Neural progenitor cell (in vitro differentiated cells): ENCODE results near the gene LILRA1. TPM values are rescaled to one million over a fixed set of nuclear protein-coding genes. Genes with fewer than 3 reads are reported as not detected.
"Not testable (repeated sequence)": the region's sequence is repeated elsewhere in the genome, so short reads cannot be mapped to it uniquely, and the experiment has no call there.

Source experiments
- DNase-seq: peaks from one replicate; pipeline ENCODE4 v3.0.0-alpha.2; 2016; ENCODE audit warnings: low spot score
- H2AFZ ChIP-seq: fragments of 200-600 bp; sonication (generic); replicated peaks from 2 replicates; pipeline ENCODE4 v1.6.1; 2016; ENCODE audit warnings: antibody characterized with exemption
- H3F3A ChIP-seq: fragments of 200-600 bp; sonication (generic); 2 replicates; pipeline ENCODE4 v1.6.1; 2016; ENCODE audit warnings: antibody characterized with exemption, low read depth
- H3K27ac ChIP-seq: fragments of 200-600 bp; sonication (generic); 2 replicates; pipeline ENCODE4 v1.5.1; 2016; ENCODE audit warnings: mild to moderate bottlenecking
- H3K27me3 ChIP-seq: fragments of 200-600 bp; sonication (generic); 2 replicates; pipeline ENCODE4 v1.6.1; 2016; ENCODE audit warnings: mild to moderate bottlenecking, moderate library complexity
- H3K36me3 ChIP-seq: fragments of 200-600 bp; sonication (generic); 2 replicates; pipeline ENCODE4 v1.5.1; 2016
- H3K4me1 ChIP-seq: fragments of 200-600 bp; sonication (generic); 2 replicates; pipeline ENCODE4 v1.6.1; 2016; ENCODE audit warnings: mixed run types
- H3K4me2 ChIP-seq: fragments of 200-600 bp; sonication (generic); 2 replicates; pipeline ENCODE4 v1.6.1; 2016
- H3K4me3 ChIP-seq: fragments of 200-600 bp; sonication (generic); 2 replicates; pipeline ENCODE4 v1.5.1; 2016
- H3K79me2 ChIP-seq: fragments of 200-600 bp; sonication (generic); 2 replicates; pipeline ENCODE4 v1.6.1; 2016; ENCODE audit warnings: low read depth
- H3K9ac ChIP-seq: fragments of 200-600 bp; sonication (generic); 2 replicates; pipeline ENCODE4 v1.6.1; 2016
- H3K9me3 ChIP-seq: fragments of 200-600 bp; sonication (generic); 2 replicates; pipeline ENCODE4 v1.5.1; 2016; ENCODE audit warnings: low read depth
- H4K20me1 ChIP-seq: fragments of 200-600 bp; sonication (generic); 2 replicates; pipeline ENCODE4 v1.6.1; 2016; ENCODE audit warnings: low read depth
- H3K27ac Mint-ChIP-seq: 3 replicates; pipeline ENCODE4 v1.8.0; 2021; ENCODE audit warnings: mixed read lengths
- H3K27me3 Mint-ChIP-seq: 2 replicates; pipeline ENCODE4 v1.8.0; 2022; ENCODE audit warnings: low read depth, mild to moderate bottlenecking, inconsistent platforms, moderate library complexity, mixed read lengths; ENCODE audit not compliant: insufficient read depth
- H3K36me3 Mint-ChIP-seq: 3 replicates; pipeline ENCODE4 v1.8.0; 2021; ENCODE audit warnings: mixed read lengths
- H3K4me1 Mint-ChIP-seq: 3 replicates; pipeline ENCODE4 v1.8.0; 2021; ENCODE audit warnings: mixed read lengths
- H3K4me3 Mint-ChIP-seq: 3 replicates; pipeline ENCODE4 v1.8.0; 2021; ENCODE audit warnings: mild to moderate bottlenecking, moderate library complexity, mixed read lengths
- H3K9me3 Mint-ChIP-seq: 3 replicates; pipeline ENCODE4 v1.8.0; 2020; ENCODE audit warnings: mixed read lengths
- CTCF ChIP-seq: fragments of 200-600 bp; sonication (generic); IDR thresholded peaks from 2 replicates; pipeline ENCODE4 v1.5.1; 2017; ENCODE audit warnings: antibody characterized with exemption, mild to moderate bottlenecking
- EZH2 ChIP-seq: fragments of 200-600 bp; sonication (generic); IDR thresholded peaks from 2 replicates; pipeline ENCODE4 v1.6.1; 2017; ENCODE audit warnings: antibody characterized with exemption, mild to moderate bottlenecking, moderate library complexity
- EZH2phosphoT487 ChIP-seq: fragments of 200-600 bp; sonication (generic); IDR thresholded peaks from 2 replicates; pipeline ENCODE4 v1.6.1; 2017; ENCODE audit warnings: antibody characterized with exemption
- total RNA-seq: library from RNA; depleted of rRNA; stranded (reverse); fragments of >200 nt; gene quantifications from 2 replicates; pipeline ENCODE4 v1.2.3, GENCODE V29; 2015; ENCODE audit warnings: low replicate concordance

LILRA1 gene
- total RNA-seq, 1 donor from 2014 or later = not detected

DNA sequence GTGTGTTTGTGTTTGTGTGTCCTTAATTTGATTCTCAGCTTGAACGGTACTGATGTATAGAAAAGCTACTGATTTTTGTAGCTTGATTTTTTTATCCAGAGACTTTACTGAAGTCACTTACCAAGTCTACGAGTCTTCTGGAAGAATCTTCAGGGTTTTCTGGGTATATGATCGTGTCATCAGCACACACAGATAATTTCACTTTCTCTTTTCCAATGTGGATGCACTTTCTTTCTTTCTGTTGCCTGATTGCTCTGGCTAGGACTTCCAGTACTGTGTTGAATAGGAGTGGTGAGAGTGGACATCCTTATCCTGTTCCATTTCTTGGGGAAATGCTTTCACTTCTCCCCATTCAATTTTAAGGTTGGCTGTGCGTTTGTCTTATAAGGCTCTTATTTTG, 29.0 kb downstream of the LILRA1 start:
- Mint-ChIP-seq H3K27ac (no peak overlapping the region), H3K4me3 (no peak overlapping the region), H3K4me1 (no peaks in the 10 kb centered on the region), H3K27me3 (no peaks in the 10 kb centered on the region), H3K36me3 (peaks cover 2% of the 10 kb centered on the region), H3K9me3 (peaks cover 19% of the 10 kb centered on the region)
- Histone ChIP-seq H3K27ac (no peak overlapping the region), H3K4me2 (no peak overlapping the region), H2AFZ (no peak overlapping the region), H3K4me1 (no peaks in the 10 kb centered on the region), H3K27me3 (no peaks in the 10 kb centered on the region), H3F3A (no peaks in the 10 kb centered on the region), H3K79me2 (no peaks in the 10 kb centered on the region), H3K36me3 (peaks cover 5% of the 10 kb centered on the region), H3K4me3 (no peak overlapping the region), H3K9me3 (peaks cover 24% of the 10 kb centered on the region), H4K20me1 (no peaks in the 10 kb centered on the region), H3K9ac (no peak overlapping the region)
- no peak for DNase-seq
- TF ChIP-seq EZH2phosphoT487 = no peak
- TF ChIP-seq EZH2 = no peak
- TF ChIP-seq CTCF = no peak

DNA sequence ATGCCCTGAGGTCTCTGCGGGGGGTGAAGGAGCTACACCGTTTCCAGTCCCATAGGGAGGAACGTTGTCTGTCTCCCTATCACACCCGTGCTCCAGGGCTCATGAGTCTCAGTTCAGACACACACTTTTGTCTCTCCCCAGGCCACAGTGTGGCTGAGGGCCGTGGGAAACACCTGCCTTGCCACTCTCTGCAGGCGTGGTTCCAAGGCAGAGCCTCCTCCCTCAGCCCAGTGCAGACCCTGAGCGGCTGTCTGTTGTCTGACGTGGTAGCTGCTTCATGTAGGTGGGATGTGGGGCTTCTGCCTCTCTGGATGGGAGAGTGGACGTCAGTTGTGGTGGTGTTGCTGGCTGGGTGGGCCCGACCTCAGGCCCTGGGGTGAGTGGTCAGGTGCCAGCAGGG, 30.8 kb downstream of the LILRA1 start:
- H3K9me3 Mint-ChIP-seq = peaks cover 28% of the 10 kb centered on the region
- H3K4me3 ChIP-seq, H3K9ac ChIP-seq, H3K36me3 ChIP-seq, H2AFZ ChIP-seq, DNase-seq, H4K20me1 ChIP-seq, H3K4me1 Mint-ChIP-seq, H3K4me2 ChIP-seq, H3K27ac Mint-ChIP-seq, H3K79me2 ChIP-seq, H3K27me3 ChIP-seq, H3K36me3 Mint-ChIP-seq, H3K4me1 ChIP-seq, H3K27ac ChIP-seq, H3K9me3 ChIP-seq, H3K27me3 Mint-ChIP-seq, H3F3A ChIP-seq, H3K4me3 Mint-ChIP-seq: not testable (repeated sequence)

- not testable (repeated sequence) for H3K4me2 ChIP-seq, H3K27ac ChIP-seq, H3K27ac Mint-ChIP-seq, H3K4me3 Mint-ChIP-seq, H3F3A ChIP-seq, H3K9me3 ChIP-seq, DNase-seq, H2AFZ ChIP-seq, H3K27me3 ChIP-seq, H3K4me3 ChIP-seq, H3K4me1 Mint-ChIP-seq, H3K79me2 ChIP-seq, H3K9ac ChIP-seq, H3K4me1 ChIP-seq, H3K27me3 Mint-ChIP-seq, H4K20me1 ChIP-seq, H3K36me3 Mint-ChIP-seq, H3K36me3 ChIP-seq
- peaks cover 33% of the 10 kb centered on the region for H3K9me3 Mint-ChIP-seq
Observed at GRCh38 chr19:54624934-54625730, 31.7 kb downstream of the LILRA1 start.

GRCh38 chr19:54626757-54627156, 33.3 kb downstream of the LILRA1 start:
- TF ChIP-seq EZH2 (no peak), CTCF (no peak)
- Histone ChIP-seq H3K27me3 (no peaks in the 10 kb centered on the region), H3K27ac (no peak overlapping the region), H4K20me1 (no peaks in the 10 kb centered on the region), H3K9me3 (peaks cover 5% of the 10 kb centered on the region), H2AFZ (no peak overlapping the region), H3F3A (no peaks in the 10 kb centered on the region), H3K9ac (no peak overlapping the region), H3K79me2 (no peaks in the 10 kb centered on the region), H3K4me3 (no peak overlapping the region), H3K4me2 (no peak overlapping the region), H3K36me3 (no peaks in the 10 kb centered on the region), H3K4me1 (no peaks in the 10 kb centered on the region)
- H3K4me3 Mint-ChIP-seq = no peak overlapping the region
- peaks cover 42% of the 10 kb centered on the region for H3K9me3 Mint-ChIP-seq
- H3K36me3 Mint-ChIP-seq = peaks cover 2% of the 10 kb centered on the region
- no peak for DNase-seq
- H3K4me1 Mint-ChIP-seq = no peaks in the 10 kb centered on the region
- H3K27me3 Mint-ChIP-seq = no peaks in the 10 kb centered on the region
- no peak overlapping the region for H3K27ac Mint-ChIP-seq

DNA sequence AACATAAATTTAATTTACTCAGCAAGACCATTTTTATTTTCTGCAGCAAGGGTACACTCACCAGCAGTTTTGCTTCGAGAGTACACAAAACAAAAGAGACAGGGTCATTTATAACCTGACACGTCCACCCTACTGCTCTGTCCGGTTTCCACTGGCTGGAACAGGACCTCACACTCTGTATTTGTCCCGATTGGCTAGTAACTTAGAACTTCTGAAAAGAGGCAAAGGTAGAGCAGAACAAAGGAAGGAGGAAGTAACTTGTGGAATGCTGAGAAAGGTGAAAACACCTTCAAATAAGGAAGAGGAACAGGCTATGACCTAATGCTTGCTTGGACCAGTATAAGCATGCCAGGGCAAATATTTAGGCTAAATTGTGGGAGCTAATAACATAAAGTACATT, 34.5 kb downstream of the LILRA1 start:
- not testable (repeated sequence) for DNase-seq, H3K27me3 ChIP-seq, H3K4me1 ChIP-seq, H3K4me1 Mint-ChIP-seq, H2AFZ ChIP-seq, H3K36me3 Mint-ChIP-seq, H3K4me3 Mint-ChIP-seq, H4K20me1 ChIP-seq, H3K4me2 ChIP-seq, H3K9ac ChIP-seq, H3K36me3 ChIP-seq, H3K9me3 ChIP-seq, H3K4me3 ChIP-seq, H3K79me2 ChIP-seq, H3K27ac ChIP-seq, H3K27me3 Mint-ChIP-seq, H3F3A ChIP-seq, H3K27ac Mint-ChIP-seq
- H3K9me3 Mint-ChIP-seq = peaks cover 48% of the 10 kb centered on the region

DNA sequence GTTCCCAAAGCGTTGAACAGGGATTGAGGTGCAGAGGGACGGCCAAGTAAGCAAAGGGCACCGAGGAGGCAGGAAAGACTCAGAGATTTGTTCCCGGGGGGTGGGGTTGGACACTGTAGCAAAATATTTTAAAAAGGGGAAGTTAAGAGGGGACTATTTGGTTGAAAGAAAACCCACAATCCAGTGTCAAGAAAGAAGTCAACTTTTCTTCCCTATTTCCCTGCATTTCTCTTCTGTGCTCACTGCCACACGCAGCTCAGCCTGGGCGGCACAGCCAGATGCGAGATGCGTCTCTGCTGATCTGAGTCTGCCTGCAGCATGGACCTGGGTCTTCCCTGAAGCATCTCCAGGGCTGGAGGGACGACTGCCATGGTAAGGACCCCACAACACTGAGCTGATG, 36.8 kb downstream of the LILRA1 start, which contains the start of gene LILRB1:
TSS of gene LILRB1 (plus strand) at position 223 of the 400 bp plus-strand sequence. CDS start 590 bp downstream, outside the sequence.
- not testable (repeated sequence) for H3K79me2 ChIP-seq, H3K4me3 ChIP-seq, H3K9ac ChIP-seq, H3K4me1 ChIP-seq, H4K20me1 ChIP-seq, H2AFZ ChIP-seq, H3K36me3 ChIP-seq, H3K27ac Mint-ChIP-seq, H3K36me3 Mint-ChIP-seq, H3K9me3 ChIP-seq, H3K4me2 ChIP-seq, DNase-seq, H3K4me3 Mint-ChIP-seq, H3K27me3 ChIP-seq, H3K27me3 Mint-ChIP-seq, H3K27ac ChIP-seq, H3F3A ChIP-seq, H3K4me1 Mint-ChIP-seq
- H3K9me3 Mint-ChIP-seq = peaks cover 46% of the 10 kb centered on the region
